Left lung (tissue), 10 donors: Measurements from ENCODE around the gene SYF2. TPM values are rescaled to one million over a fixed set of nuclear protein-coding genes. Genes with fewer than 3 reads are reported as not detected.

Experiments used
- ATAC-seq: fragments of 200-7000 bp; cut with Tn5 transposase; one replicate; pipeline ENCODE4 v1.9.1; 2020; ENCODE audit warnings: moderate library complexity
- DNase-seq, 4 donors: peaks; one replicate each; pipeline ENCODE4 v3.0.0-alpha.2; 2013 to 2020
- H3K27ac ChIP-seq, 2 donors: fragments of 200-600 bp; sonication (generic) in 1 of 2; one replicate each; pipeline versions ENCODE4 v1.5.0 to v1.8.0; 2020 to 2021
- H3K27me3 ChIP-seq, 2 donors: fragments of 200-600 bp; sonication (generic) in 1 of 2; one replicate each; pipeline versions ENCODE4 v1.5.0 to v1.8.0; 2020 to 2021
- H3K36me3 ChIP-seq, 2 donors: fragments of 200-600 bp; sonication (generic) in 1 of 2; one replicate each; pipeline versions ENCODE4 v1.5.0 to v1.8.0; 2020 to 2021
- H3K4me1 ChIP-seq, 2 donors: fragments of 200-600 bp; one replicate each; pipeline ENCODE4 v1.8.0; 2021
- H3K4me3 ChIP-seq, 2 donors: fragments of 200-600 bp; sonication (generic) in 1 of 2; one replicate each; pipeline versions ENCODE4 v1.5.0 to v1.8.0; 2020 to 2021; ENCODE audit warnings: mild to moderate bottlenecking in 1 of 2
- H3K9me3 ChIP-seq, 2 donors: fragments of 200-600 bp; sonication (generic) in 1 of 2; one replicate each; pipeline versions ENCODE4 v1.5.0 to v1.8.0; 2020 to 2021
- intact Hi-C, 2 donors: fragments of 100-400 bp; cut with DNase I; formaldehyde crosslinking; loops; one replicate each; pipeline versions ENCODE4 v1.11.2 to v1.14.2; 2022
- polyA plus RNA-seq, 6 donors: library from polyadenylated mRNA; unstranded; fragments of 120-200 nt; gene quantifications; one replicate each; pipeline ENCODE4 v1.2.1, GENCODE V29; 2013; ENCODE audit not compliant: insufficient read length in 6 of 6
- total RNA-seq, 2 donors: library from RNA; stranded (reverse); fragmentation: NEBNext Ultra II Directional; extraction: Animal tissue kit (Norgen Biotek cat#: 25700); gene quantifications; one replicate each; pipeline ENCODE4 v1.2.1, GENCODE V29; 2021
- TF ChIP-seq, protein P1 (sequence below), 2 donors: fragments of 200-600 bp; sonication (generic) in 1 of 2; IDR thresholded peaks; one replicate each; pipeline versions ENCODE4 v1.5.0 to v1.8.0; 2021; ENCODE audit warnings: antibody characterized with exemption in 2 of 2
- donor health status: DM: no; HTN: yes; CAD: no.
- donor health status: DM: no; HTN: no; CAD: no.

Gene SYF2
- total and polyA plus RNA-seq, 8 donors = 29.1 to 98.2 (median 78.1) TPM

- TF ChIP-seq, protein P1, sequence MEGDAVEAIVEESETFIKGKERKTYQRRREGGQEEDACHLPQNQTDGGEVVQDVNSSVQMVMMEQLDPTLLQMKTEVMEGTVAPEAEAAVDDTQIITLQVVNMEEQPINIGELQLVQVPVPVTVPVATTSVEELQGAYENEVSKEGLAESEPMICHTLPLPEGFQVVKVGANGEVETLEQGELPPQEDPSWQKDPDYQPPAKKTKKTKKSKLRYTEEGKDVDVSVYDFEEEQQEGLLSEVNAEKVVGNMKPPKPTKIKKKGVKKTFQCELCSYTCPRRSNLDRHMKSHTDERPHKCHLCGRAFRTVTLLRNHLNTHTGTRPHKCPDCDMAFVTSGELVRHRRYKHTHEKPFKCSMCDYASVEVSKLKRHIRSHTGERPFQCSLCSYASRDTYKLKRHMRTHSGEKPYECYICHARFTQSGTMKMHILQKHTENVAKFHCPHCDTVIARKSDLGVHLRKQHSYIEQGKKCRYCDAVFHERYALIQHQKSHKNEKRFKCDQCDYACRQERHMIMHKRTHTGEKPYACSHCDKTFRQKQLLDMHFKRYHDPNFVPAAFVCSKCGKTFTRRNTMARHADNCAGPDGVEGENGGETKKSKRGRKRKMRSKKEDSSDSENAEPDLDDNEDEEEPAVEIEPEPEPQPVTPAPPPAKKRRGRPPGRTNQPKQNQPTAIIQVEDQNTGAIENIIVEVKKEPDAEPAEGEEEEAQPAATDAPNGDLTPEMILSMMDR (IDR thresholded peaks at IDR 0.05) = peak; percentile 75 to 84
- no peak overlapping the region for H3K27ac ChIP-seq
- no peaks in the 10 kb centered on the region for H3K36me3 ChIP-seq
- H3K4me3 ChIP-seq = no peak overlapping the region
- no peaks in the 10 kb centered on the region for H3K4me1 ChIP-seq
- peak in 2 of 4 donors; percentile 64 to 71 for DNase-seq
- no peaks in the 10 kb centered on the region for H3K9me3 ChIP-seq
- no peaks in the 10 kb centered on the region for H3K27me3 ChIP-seq
- ATAC-seq = peak; percentile 88
- intact Hi-C loops = no loop called here
These were observed 27.4 kb downstream of the SYF2 start for GRCh38 chr1:25204797-25205480.

DNA sequence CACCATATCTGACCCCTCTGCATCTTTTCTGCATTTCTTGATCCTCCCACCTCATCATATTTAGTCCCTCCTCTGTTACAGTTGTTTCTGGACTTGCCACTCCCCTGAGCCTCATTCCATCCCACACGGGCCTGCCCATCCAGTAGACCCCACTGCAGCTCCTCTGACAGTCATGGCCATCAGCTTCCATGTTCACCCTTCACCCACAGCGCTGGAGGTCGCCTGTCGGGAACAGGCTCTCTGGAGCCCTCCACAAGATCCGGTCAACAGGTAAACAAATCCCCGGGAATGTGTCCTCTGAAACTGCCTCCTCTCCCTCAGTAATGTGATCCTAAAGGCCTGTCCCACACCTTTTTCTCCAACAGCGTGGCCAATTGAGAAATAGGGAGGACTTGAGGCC is 31.3 kb downstream of the SYF2 start:
- intact Hi-C loops = no loop called here
- TF ChIP-seq, protein P1 (IDR thresholded peaks at IDR 0.05) = no peak
- no peaks in the 10 kb centered on the region for H3K9me3 ChIP-seq

GRCh38 chr1:25199819-25200620 is 32.3 kb downstream of the SYF2 start:
- no peaks in the 10 kb centered on the region for H3K9me3 ChIP-seq
- no peaks in the 10 kb centered on the region for H3K4me1 ChIP-seq
- H3K4me3 ChIP-seq = no peak overlapping the region
- no peaks in the 10 kb centered on the region for H3K36me3 ChIP-seq
- DNase-seq (peak in 2 of 4 donors; percentile 60 to 73), ATAC-seq (no peak)
- H3K27me3 ChIP-seq = no peaks in the 10 kb centered on the region
- H3K27ac ChIP-seq = no peak overlapping the region
- intact Hi-C loops = no loop called here
- TF ChIP-seq, protein P1 (IDR thresholded peaks at IDR 0.05) = no peak

More for the DNA sequence above, 31.3 kb downstream of the SYF2 start:
- Histone ChIP-seq H3K27me3 (no peaks in the 10 kb centered on the region), H3K36me3 (no peaks in the 10 kb centered on the region), H3K4me1 (no peaks in the 10 kb centered on the region), H3K27ac (no peak overlapping the region), H3K4me3 (no peak overlapping the region)
- ATAC-seq = no peak
- DNase-seq = no peak

DNA sequence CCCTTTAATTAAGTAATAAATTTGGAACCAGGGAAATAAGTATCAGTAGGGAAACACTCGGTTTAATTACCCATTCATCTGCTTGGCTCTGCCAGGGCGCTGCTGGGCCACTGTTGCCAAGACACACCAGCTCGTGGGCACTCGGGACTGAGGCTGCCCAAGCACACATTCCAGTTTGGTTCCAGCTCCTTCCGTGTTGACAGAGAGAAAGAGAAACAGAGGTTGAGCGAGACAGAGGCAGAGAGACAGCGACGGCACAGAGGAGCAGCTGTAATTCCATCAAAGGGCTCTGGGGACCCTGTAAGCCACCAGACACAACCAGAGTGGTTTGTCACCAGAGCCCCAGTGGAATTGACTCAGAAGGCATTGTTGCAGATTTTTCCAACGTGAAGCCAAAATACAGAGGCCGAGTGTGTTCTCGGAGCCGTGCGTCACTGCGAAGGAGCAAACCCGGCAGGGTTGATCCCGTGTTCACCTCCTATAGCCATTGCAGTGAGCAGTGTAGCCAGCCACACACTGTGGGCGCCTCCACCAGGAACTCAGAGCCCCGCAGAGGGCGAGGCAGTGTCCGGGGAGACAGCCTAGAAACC is 33.5 kb downstream of the SYF2 start:
- ATAC-seq = no peak

More for the DNA sequence above, 33.5 kb downstream of the SYF2 start:
- DNase-seq = no peak
- Histone ChIP-seq H3K27me3 (no peaks in the 10 kb centered on the region), H3K4me1 (no peaks in the 10 kb centered on the region), H3K27ac (no peak overlapping the region), H3K9me3 (no peaks in the 10 kb centered on the region), H3K4me3 (no peak overlapping the region), H3K36me3 (no peaks in the 10 kb centered on the region)
- intact Hi-C loops = no loop called here
- TF ChIP-seq, protein P1 (IDR thresholded peaks at IDR 0.05) = no peak
